Colon (tissue), 2 donors: ENCODE measurements around the gene GTF2H2.
"Not testable (repeated sequence)": the region's sequence is repeated elsewhere in the genome, so short reads cannot be mapped to it uniquely, and the experiment has no call there.

ENCODE experiments used
- FAIRE-seq: peaks from 2 replicates; lab custom pipeline; 2012; peaks lifted over from hg19 to GRCh38; lab: Jason Lieb, UNC
- donor health status: control.
- donor health status: control.

Gene GTF2H2

GRCh38 chr5:71011194-71011792, 56.2 kb downstream of the GTF2H2 start:
- FAIRE-seq, result no peak

GRCh38 chr5:71006983-71007382, 60.5 kb downstream of the GTF2H2 start:
- FAIRE-seq, result not testable (repeated sequence)
